AG09319 (cell line): ENCODE data around the gene DSN1.
A peak's percentile ranks its signal among the peaks of the same experiment; 100 is the strongest.

ENCODE experiments used
- DNase-seq: peaks from one replicate; pipeline ENCODE4 v3.0.0-alpha.2; 2010; ENCODE audit warnings: low read depth; ENCODE audit errors: extremely low read depth
- TF ChIP-seq, protein P1 (sequence below): IDR thresholded peaks from 2 replicates; pipeline ENCODE4 v1.5.1; 2011; ENCODE audit warnings: low read depth, mild to moderate bottlenecking, inconsistent platforms, low read length, moderate library complexity

Gene DSN1

DNA sequence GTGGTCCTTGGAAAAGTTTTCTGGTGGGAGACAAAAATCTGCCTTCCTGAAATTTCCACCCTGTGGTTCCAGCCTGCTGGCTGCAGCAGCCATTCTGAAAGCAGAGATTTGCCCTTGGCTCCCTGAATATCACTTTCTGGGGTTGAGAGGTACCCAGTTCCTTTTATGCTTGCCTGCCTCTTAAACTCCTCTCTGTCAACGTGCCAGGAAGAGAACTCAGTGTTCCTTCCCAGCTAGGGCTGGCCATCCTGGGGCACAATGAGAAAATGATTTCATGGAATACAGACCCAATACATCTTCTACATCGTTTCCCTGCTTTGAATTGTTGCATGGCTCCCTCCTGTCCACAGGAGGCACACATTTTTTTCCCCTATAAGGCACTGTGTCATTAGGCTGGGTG lies 1.6 kb upstream of the DSN1 start:
- TF ChIP-seq, protein P1, sequence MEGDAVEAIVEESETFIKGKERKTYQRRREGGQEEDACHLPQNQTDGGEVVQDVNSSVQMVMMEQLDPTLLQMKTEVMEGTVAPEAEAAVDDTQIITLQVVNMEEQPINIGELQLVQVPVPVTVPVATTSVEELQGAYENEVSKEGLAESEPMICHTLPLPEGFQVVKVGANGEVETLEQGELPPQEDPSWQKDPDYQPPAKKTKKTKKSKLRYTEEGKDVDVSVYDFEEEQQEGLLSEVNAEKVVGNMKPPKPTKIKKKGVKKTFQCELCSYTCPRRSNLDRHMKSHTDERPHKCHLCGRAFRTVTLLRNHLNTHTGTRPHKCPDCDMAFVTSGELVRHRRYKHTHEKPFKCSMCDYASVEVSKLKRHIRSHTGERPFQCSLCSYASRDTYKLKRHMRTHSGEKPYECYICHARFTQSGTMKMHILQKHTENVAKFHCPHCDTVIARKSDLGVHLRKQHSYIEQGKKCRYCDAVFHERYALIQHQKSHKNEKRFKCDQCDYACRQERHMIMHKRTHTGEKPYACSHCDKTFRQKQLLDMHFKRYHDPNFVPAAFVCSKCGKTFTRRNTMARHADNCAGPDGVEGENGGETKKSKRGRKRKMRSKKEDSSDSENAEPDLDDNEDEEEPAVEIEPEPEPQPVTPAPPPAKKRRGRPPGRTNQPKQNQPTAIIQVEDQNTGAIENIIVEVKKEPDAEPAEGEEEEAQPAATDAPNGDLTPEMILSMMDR = no peak
- DNase-seq = no peak

DNA sequence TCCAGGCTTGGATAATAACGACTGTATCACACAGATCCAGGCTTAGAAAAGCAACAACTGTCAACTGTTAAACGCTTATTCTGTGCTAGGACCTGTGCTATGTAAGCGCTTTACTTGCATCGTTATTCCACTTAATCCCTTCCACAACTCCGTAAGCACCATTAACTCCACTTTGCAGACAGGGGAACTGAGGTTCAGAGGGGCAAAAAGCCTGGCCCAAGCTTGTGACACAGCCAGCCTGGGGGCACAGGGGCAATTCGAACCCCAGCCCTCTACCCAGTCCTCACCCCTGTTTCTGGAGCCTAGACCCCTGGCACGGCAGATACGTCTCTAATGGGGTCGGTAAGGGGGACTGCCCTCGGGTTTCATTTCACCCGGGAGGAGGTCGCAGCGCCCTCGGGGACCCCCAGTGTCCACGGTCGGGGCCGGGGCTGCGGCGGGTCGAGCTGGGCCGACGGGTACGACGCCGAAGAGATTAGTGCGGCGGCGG lies 411 bp downstream of the DSN1 start:
- TF ChIP-seq, protein P1 = no peak
- DNase-seq = no peak

GRCh38 chr20:36770680-36771079 lies 2.9 kb downstream of the DSN1 start:
- DNase-seq = no peak
- TF ChIP-seq, protein P1 = no peak

- peak; percentile 53 for DNase-seq
- TF ChIP-seq, protein P1 = no peak
Observed at GRCh38 chr20:36768768-36769430, 4.7 kb downstream of the DSN1 start.

GRCh38 chr20:36761125-36761524 lies 12.4 kb downstream of the DSN1 start:
- no peak for DNase-seq
- TF ChIP-seq, protein P1 = no peak

DNA sequence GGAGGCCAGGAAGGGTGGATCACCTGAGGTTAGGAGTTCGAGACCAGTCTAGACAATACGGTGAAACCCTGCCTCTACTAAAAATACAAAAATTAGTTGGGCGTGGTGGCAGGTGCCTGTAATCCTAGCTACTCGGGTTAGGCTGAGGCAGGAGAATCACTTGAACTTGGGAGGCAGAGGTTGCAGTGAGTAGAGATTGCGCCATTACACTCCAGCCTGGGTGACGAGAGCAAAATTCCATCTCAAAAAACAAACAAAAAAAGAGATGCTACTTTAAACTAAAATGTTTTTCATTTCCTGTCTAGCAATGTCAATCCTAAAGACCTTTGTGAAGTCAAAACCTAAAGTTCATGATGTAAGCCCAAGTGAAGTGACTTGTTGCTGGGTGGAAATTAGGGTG lies 12.9 kb downstream of the DSN1 start:
- TF ChIP-seq, protein P1 = no peak
- no peak for DNase-seq

DNA sequence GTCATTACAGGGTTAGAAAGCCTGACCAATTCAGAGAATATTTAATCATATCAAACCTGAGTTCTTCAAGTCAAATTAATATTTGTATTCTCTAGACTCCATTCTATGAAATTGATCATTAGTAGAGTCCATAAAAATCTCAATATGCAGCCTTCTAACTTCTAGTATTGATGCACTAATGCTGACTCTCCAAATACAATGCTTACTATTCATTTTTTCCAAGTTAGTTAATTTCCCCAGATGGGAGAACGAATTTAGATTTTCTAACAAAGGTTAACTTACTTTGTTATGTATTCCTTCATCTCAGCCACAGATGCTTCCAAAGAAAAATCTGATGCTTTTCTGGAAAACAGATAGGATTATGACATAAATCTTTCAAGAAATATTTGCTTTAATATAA lies 15.3 kb downstream of the DSN1 start:
- no peak for DNase-seq
- TF ChIP-seq, protein P1 = no peak
